Measurements from ENCODE around the gene SERINC5.
"Not testable (repeated sequence)": the region's sequence is repeated elsewhere in the genome, so short reads cannot be mapped to it uniquely, and the experiment has no call there.

Gene SERINC5

GRCh38 chr5:80194468-80194867, 61.4 kb downstream of the SERINC5 start:
- DNase-seq: no peak

- no peak for DNase-seq
These were observed 62.4 kb downstream of the SERINC5 start for GRCh38 chr5:80193401-80193800.

- no peak for DNase-seq
These were observed 63.2 kb downstream of the SERINC5 start for GRCh38 chr5:80192507-80193241.

GRCh38 chr5:80191991-80192398, 63.9 kb downstream of the SERINC5 start:
- peak; percentile 69 for DNase-seq

- no peak for DNase-seq
These were observed 64.5 kb downstream of the SERINC5 start for GRCh38 chr5:80191397-80191796.

- DNase-seq: no peak
These were observed 64.9 kb downstream of the SERINC5 start for GRCh38 chr5:80190960-80191359.

- peak; percentile 59 for DNase-seq
These were observed 66.1 kb downstream of the SERINC5 start for GRCh38 chr5:80189701-80190100.

- peak; percentile 69 for DNase-seq
These were observed 66.6 kb downstream of the SERINC5 start for GRCh38 chr5:80189201-80189600.

- peak; percentile 24 for DNase-seq
These were observed 68.3 kb downstream of the SERINC5 start for GRCh38 chr5:80187421-80188090.

GRCh38 chr5:80185535-80185934, 70.3 kb downstream of the SERINC5 start:
- not testable (repeated sequence) for DNase-seq

- no peak for DNase-seq
These were observed 70.8 kb downstream of the SERINC5 start for GRCh38 chr5:80185095-80185494.

GRCh38 chr5:80184235-80185023, 71.4 kb downstream of the SERINC5 start:
- DNase-seq: no peak

GRCh38 chr5:80183728-80184234, 72.1 kb downstream of the SERINC5 start:
- not testable (repeated sequence) for DNase-seq

GRCh38 chr5:80182809-80183580, 72.9 kb downstream of the SERINC5 start:
- DNase-seq: no peak

- DNase-seq: no peak
These were observed 74.1 kb downstream of the SERINC5 start for GRCh38 chr5:80181618-80182211.

GRCh38 chr5:80177236-80177635, 78.6 kb downstream of the SERINC5 start:
- no peak for DNase-seq

- DNase-seq: no peak
These were observed 80.5 kb downstream of the SERINC5 start for GRCh38 chr5:80175337-80175736.

GRCh38 chr5:80174790-80175189, 81.1 kb downstream of the SERINC5 start:
- DNase-seq: no peak

GRCh38 chr5:80172067-80172695, 83.7 kb downstream of the SERINC5 start:
- peak; percentile 47 for DNase-seq

- peak; percentile 26 for DNase-seq
These were observed 85.7 kb downstream of the SERINC5 start for GRCh38 chr5:80170117-80170535.

- peak; percentile 41 for DNase-seq
These were observed 87.3 kb downstream of the SERINC5 start for GRCh38 chr5:80168388-80169028.
